ENCODE data around the gene HHEX.

DNA sequence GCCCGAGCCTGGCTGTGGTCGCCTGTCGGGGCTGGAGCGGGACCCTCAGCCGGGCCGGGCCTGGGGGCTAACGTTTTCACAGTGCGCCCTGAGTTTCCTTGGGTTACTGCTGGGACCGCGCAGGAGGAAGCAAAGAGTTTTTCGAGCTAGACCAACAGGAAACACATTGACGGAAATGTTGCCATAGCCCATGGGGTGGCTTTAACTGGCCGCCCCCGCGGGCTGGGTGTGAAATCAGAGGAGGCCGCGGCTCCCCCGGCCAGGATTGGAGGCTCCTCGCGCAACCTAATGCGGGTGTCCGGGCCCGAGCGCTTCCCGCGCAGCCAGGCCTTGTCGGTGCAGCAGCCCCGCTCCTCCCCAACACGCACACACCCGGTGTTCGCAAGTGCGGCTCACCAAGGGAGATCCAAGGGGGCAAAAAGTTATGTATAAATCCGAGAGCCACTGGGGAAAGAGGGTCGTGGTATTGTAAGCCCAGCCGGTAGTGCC lies 1.9 kb downstream of the HHEX start:
- TF ChIP-seq, protein P1, sequence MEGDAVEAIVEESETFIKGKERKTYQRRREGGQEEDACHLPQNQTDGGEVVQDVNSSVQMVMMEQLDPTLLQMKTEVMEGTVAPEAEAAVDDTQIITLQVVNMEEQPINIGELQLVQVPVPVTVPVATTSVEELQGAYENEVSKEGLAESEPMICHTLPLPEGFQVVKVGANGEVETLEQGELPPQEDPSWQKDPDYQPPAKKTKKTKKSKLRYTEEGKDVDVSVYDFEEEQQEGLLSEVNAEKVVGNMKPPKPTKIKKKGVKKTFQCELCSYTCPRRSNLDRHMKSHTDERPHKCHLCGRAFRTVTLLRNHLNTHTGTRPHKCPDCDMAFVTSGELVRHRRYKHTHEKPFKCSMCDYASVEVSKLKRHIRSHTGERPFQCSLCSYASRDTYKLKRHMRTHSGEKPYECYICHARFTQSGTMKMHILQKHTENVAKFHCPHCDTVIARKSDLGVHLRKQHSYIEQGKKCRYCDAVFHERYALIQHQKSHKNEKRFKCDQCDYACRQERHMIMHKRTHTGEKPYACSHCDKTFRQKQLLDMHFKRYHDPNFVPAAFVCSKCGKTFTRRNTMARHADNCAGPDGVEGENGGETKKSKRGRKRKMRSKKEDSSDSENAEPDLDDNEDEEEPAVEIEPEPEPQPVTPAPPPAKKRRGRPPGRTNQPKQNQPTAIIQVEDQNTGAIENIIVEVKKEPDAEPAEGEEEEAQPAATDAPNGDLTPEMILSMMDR (IDR thresholded peaks at IDR 0.05; ENCODE audit: insufficient read depth, low read depth, low read length) = no peak
- TF ChIP-seq EZH2 (IDR thresholded peaks at IDR 0.05; ENCODE audit: insufficient read depth, low read length) = peak; percentile 11

Data from astrocyte (in vitro differentiated cells and primary cell).